PC-9 (cell line): ENCODE results near the gene DCTD. TPM values are rescaled to one million over a fixed set of nuclear protein-coding genes. Genes with fewer than 3 reads are reported as not detected.

Source experiments
- BruUV-seq: library from RNA; stranded (reverse); fragments of 400-500 nt; replicated peaks from 2 replicates; lab custom pipeline; 2021; lab: Mats Ljungman, UMichigan
- CTCF ChIA-PET: fragments of 300-600 bp; sonication (Branson Sonifier 250); formaldehyde crosslinking; loops from one replicate; lab custom pipeline; 2022; ENCODE audit warnings: antibody characterized with exemption; lab: Charles Lee
- POLR2A ChIA-PET: fragments of 300-600 bp; sonication (Branson Sonifier 250); formaldehyde crosslinking; loops from one replicate; lab custom pipeline; 2022; ENCODE audit warnings: antibody characterized with exemption; ENCODE audit not compliant: unreplicated experiment; lab: Charles Lee
- DNase-seq, 2 experiments: peaks; one replicate each; pipeline versions ENCODE4 v3.0.0 to v3.0.0-alpha.2; 2015 to 2022; ENCODE audit warnings: mixed read lengths in 1 of 2
- H2AFZ ChIP-seq: fragments of 200-600 bp; sonication (generic); 2 replicates; pipeline ENCODE4 v1.8.1; 2017; ENCODE audit warnings: antibody characterized with exemption
- H3F3A ChIP-seq: fragments of 200-600 bp; sonication (generic); 2 replicates; pipeline ENCODE4 v1.8.1; 2017; ENCODE audit warnings: antibody characterized with exemption, mild to moderate bottlenecking, low read depth; ENCODE audit not compliant: insufficient read depth
- H3K27ac ChIP-seq: fragments of 200-600 bp; sonication (generic); 2 replicates; pipeline ENCODE4 v1.6.1; 2016; ENCODE audit warnings: mixed run types
- H3K27me3 ChIP-seq: fragments of 200-600 bp; sonication (generic); 2 replicates; pipeline ENCODE4 v1.6.1; 2016; ENCODE audit warnings: low read depth, mixed run types; ENCODE audit not compliant: insufficient read depth
- H3K36me3 ChIP-seq: fragments of 200-600 bp; sonication (generic); 2 replicates; pipeline ENCODE4 v1.6.1; 2016; ENCODE audit warnings: low read depth, mixed run types
- H3K4me1 ChIP-seq: fragments of 200-600 bp; sonication (generic); replicated peaks from 2 replicates; pipeline ENCODE4 v1.6.1; 2016; ENCODE audit warnings: mixed run types; ENCODE audit not compliant: insufficient read depth
- H3K4me2 ChIP-seq: fragments of 200-600 bp; sonication (generic); 2 replicates; pipeline ENCODE4 v1.6.1; 2017; ENCODE audit warnings: mixed run types
- H3K4me3 ChIP-seq: fragments of 200-600 bp; sonication (generic); 2 replicates; pipeline ENCODE4 v1.6.1; 2016; ENCODE audit warnings: mixed run types
- H3K79me2 ChIP-seq: fragments of 200-600 bp; sonication (generic); 2 replicates; pipeline ENCODE4 v1.6.1; 2017; ENCODE audit warnings: low read depth, mixed run types
- H3K9me2 ChIP-seq: fragments of 200-600 bp; sonication (generic); 2 replicates; pipeline ENCODE4 v1.8.1; 2017; ENCODE audit warnings: mild to moderate bottlenecking; ENCODE audit not compliant: insufficient read depth
- H3K9me3 ChIP-seq: fragments of 200-600 bp; sonication (generic); 2 replicates; pipeline ENCODE4 v1.8.1; 2016; ENCODE audit warnings: low read depth; ENCODE audit not compliant: insufficient read depth
- H4K20me1 ChIP-seq: fragments of 200-600 bp; sonication (generic); 2 replicates; pipeline ENCODE4 v1.8.1; 2017; ENCODE audit not compliant: insufficient read depth
- EZH2 ChIP-seq: fragments of 200-600 bp; sonication (generic); IDR thresholded peaks from 2 replicates; pipeline ENCODE4 v1.8.0; 2017; ENCODE audit warnings: antibody characterized with exemption, low read depth
- intact Hi-C: fragments of 100-400 bp; cut with micrococcal nuclease; formaldehyde crosslinking; loops from one replicate; pipeline ENCODE4 v1.10.0; 2022; ENCODE audit not compliant: unreplicated experiment
- total RNA-seq: library from RNA; stranded (reverse); gene quantifications from 2 replicates; pipeline ENCODE4 v1.2.3, GENCODE V29; 2021
- TF ChIP-seq, protein P1 (sequence below): fragments of 200-600 bp; sonication (generic); conservative IDR thresholded peaks from 2 replicates; pipeline ENCODE4 v1.6.1; 2017; ENCODE audit warnings: mixed run types, antibody characterized with exemption, mild to moderate bottlenecking, moderate library complexity

DCTD gene
- total RNA-seq, 1 experiment from 2014 or later: 116 TPM

DNA sequence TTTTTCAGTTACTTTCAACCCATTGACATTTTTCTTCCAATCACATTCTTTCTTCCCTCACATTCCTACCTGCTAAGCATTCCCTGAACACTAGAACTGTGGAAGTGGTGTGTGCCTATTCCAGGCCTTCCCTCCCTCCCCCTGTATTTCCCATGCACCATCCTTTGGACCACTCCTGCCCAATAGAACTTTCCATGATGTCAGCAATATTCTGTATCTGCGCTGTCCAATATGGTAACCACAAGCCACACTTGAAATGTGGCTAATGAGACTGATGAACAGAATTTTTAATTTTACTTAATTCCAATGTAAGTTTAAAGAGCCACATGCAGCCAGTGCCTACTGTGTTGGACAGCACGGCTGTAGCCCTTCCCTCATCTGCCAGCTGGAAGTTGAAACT, 57.5 kb downstream of the DCTD start:
- no peak overlapping the region for H3K27ac ChIP-seq

DNA sequence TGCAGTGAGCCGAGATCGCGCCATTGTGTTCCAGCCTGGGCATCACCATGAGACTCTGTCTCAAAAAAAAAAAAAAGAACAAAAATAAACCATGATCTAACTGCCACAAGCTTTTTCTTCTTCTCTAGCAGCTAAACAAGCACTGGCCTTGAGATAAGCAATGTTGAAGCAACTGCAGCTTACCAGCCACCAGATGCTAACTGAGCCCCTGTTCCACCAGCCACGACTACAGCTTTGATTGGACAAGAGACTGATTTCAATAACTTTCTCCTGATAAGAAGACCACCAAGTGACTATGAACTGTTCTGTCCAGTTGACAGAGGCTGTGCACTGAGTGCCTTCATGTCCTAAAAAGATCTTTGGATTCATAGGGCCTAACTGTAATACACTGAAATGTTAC, 58.5 kb downstream of the DCTD start:
- TF ChIP-seq EZH2: no peak
- TF ChIP-seq, protein P1, sequence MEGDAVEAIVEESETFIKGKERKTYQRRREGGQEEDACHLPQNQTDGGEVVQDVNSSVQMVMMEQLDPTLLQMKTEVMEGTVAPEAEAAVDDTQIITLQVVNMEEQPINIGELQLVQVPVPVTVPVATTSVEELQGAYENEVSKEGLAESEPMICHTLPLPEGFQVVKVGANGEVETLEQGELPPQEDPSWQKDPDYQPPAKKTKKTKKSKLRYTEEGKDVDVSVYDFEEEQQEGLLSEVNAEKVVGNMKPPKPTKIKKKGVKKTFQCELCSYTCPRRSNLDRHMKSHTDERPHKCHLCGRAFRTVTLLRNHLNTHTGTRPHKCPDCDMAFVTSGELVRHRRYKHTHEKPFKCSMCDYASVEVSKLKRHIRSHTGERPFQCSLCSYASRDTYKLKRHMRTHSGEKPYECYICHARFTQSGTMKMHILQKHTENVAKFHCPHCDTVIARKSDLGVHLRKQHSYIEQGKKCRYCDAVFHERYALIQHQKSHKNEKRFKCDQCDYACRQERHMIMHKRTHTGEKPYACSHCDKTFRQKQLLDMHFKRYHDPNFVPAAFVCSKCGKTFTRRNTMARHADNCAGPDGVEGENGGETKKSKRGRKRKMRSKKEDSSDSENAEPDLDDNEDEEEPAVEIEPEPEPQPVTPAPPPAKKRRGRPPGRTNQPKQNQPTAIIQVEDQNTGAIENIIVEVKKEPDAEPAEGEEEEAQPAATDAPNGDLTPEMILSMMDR: no peak
- H3K36me3 ChIP-seq: no peaks in the 10 kb centered on the region
- H3K27ac ChIP-seq: no peak overlapping the region
- intact Hi-C loops: no loop called here
- no peak overlapping the region for H3K4me3 ChIP-seq
- H3K4me2 ChIP-seq: no peak overlapping the region
- H2AFZ ChIP-seq: no peak overlapping the region
- peaks cover 33% of the 10 kb centered on the region for H3K27me3 ChIP-seq
- POLR2A ChIA-PET: no interaction called here
- H3K4me1 ChIP-seq: no peaks in the 10 kb centered on the region
- BruUV-seq: no TSS peak
- no peaks in the 10 kb centered on the region for H3F3A ChIP-seq
- H3K9me3 ChIP-seq: no peaks in the 10 kb centered on the region
- H3K9me2 ChIP-seq: no peaks in the 10 kb centered on the region
- H3K79me2 ChIP-seq: no peaks in the 10 kb centered on the region
- CTCF ChIA-PET: no interaction called here
- no peaks in the 10 kb centered on the region for H4K20me1 ChIP-seq
- no peak for DNase-seq

More for the DNA sequence above, 57.5 kb downstream of the DCTD start:
- CTCF ChIA-PET: no interaction called here
- no peaks in the 10 kb centered on the region for H3F3A ChIP-seq
- H3K4me1 ChIP-seq: no peaks in the 10 kb centered on the region
- POLR2A ChIA-PET: no interaction called here
- H4K20me1 ChIP-seq: no peaks in the 10 kb centered on the region
- no peaks in the 10 kb centered on the region for H3K36me3 ChIP-seq
- H3K79me2 ChIP-seq: no peaks in the 10 kb centered on the region
- no peaks in the 10 kb centered on the region for H3K9me3 ChIP-seq
- H3K9me2 ChIP-seq: no peaks in the 10 kb centered on the region
- intact Hi-C loops: no loop called here
- TF ChIP-seq EZH2: no peak
- TF ChIP-seq, protein P1: no peak
- H3K27me3 ChIP-seq: peaks cover 23% of the 10 kb centered on the region
- H3K4me2 ChIP-seq: no peak overlapping the region
- no peak overlapping the region for H3K4me3 ChIP-seq
- H2AFZ ChIP-seq: no peak overlapping the region
- BruUV-seq: no TSS peak
- DNase-seq: no peak

DNA sequence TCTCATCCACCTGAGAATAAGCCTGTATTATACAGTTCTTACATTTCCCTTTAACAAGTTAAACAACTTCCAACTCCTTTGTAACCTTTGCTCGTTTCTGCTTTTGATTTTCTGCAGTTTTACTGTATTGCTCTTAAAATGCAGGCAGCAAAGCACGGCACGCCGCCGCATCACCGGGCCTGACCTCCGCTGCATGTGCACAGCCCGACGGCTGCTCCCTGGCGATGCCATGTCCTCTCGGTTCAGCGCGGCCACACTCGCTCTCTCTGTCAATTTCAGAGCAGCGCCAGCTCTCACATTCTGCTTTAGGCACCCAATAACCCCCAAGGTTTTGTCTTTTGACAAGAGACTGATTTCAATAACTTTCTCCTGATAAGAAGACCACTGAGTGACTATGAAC, 60.3 kb downstream of the DCTD start:
- POLR2A ChIA-PET: no interaction called here
- Histone ChIP-seq H3K9me3 (no peaks in the 10 kb centered on the region), H3F3A (no peaks in the 10 kb centered on the region), H3K27me3 (peaks cover 48% of the 10 kb centered on the region), H3K9me2 (no peaks in the 10 kb centered on the region), H2AFZ (no peak overlapping the region), H3K79me2 (no peaks in the 10 kb centered on the region), H3K4me3 (no peak overlapping the region), H3K4me1 (no peaks in the 10 kb centered on the region), H4K20me1 (no peaks in the 10 kb centered on the region), H3K27ac (no peak overlapping the region), H3K36me3 (no peaks in the 10 kb centered on the region), H3K4me2 (no peak overlapping the region)
- TF ChIP-seq EZH2: no peak
- TF ChIP-seq, protein P1: no peak
- no TSS peak for BruUV-seq
- CTCF ChIA-PET: no interaction called here
- DNase-seq: no peak
- intact Hi-C loops: no loop called here
